GM12878 (cell line): Measurements from ENCODE around the gene FAM193B. TPM values are rescaled to one million over a fixed set of nuclear protein-coding genes. Genes with fewer than 3 reads are reported as not detected.

Experiments
- ATAC-seq: fragments of 200-7000 bp; cut with Tn5 transposase; 3 replicates; pipeline ENCODE4 v1.9.1; 2020; ENCODE audit warnings: mild to moderate bottlenecking, moderate library complexity
- BruUV-seq: library from RNA; stranded (reverse); fragments of 400-500 nt; replicated peaks from 2 replicates; lab custom pipeline; 2021; lab: Mats Ljungman, UMichigan
- CTCF ChIA-PET: fragments of 300-600 bp; sonication (Branson Sonifier 250); formaldehyde crosslinking; extraction: SDS; loops from one replicate; lab custom pipeline; 2021; ENCODE audit warnings: inconsistent platforms; lab: Yijun Ruan, JAX
- POLR2A ChIA-PET: fragments of 350-600 bp; formaldehyde crosslinking; extraction: SDS; loops from one replicate; lab custom pipeline; 2021; ENCODE audit warnings: inconsistent platforms; lab: Charles Lee
- RAD21 ChIA-PET: fragments of 300-600 bp; sonication (Branson Sonifier 250); formaldehyde crosslinking; loops from one replicate; lab custom pipeline; 2023; ENCODE audit warnings: antibody characterized with exemption; ENCODE audit not compliant: unreplicated experiment; lab: Charles Lee
- SMC1A ChIA-PET: fragments of 300-600 bp; sonication (Branson Sonifier 250); formaldehyde crosslinking; loops from one replicate; lab custom pipeline; 2023; ENCODE audit not compliant: unreplicated experiment, uncharacterized antibody; lab: Charles Lee
- DNase-seq: peaks from one replicate; pipeline ENCODE4 v3.0.0-alpha.2; 2011; ENCODE audit warnings: low read depth, low spot score
- FAIRE-seq: peaks from 3 replicates; lab custom pipeline; 2011; peaks lifted over from hg19 to GRCh38; lab: Jason Lieb, UNC
- H2AFZ ChIP-seq: 2 replicates; pipeline ENCODE4 v1.6.0; 2011; ENCODE audit warnings: low read depth, low read length, control low read depth; ENCODE audit not compliant: control insufficient read depth
- H3K27ac ChIP-seq: 2 replicates; pipeline ENCODE4 v1.5.1; 2011; ENCODE audit warnings: control low read depth; ENCODE audit not compliant: control insufficient read depth, insufficient read depth
- H3K27me3 ChIP-seq, 2 experiments: replicated peaks in 1 of 2; 2 replicates each; pipeline versions ENCODE4 v1.6.0 to v1.6.1; 2011; ENCODE audit warnings: low read length in 1 of 2; ENCODE audit not compliant: control insufficient read depth in 2 of 2, insufficient read depth in 2 of 2
- H3K36me3 ChIP-seq, 2 experiments: 2 replicates each; pipeline ENCODE4 v1.5.1; 2011; ENCODE audit warnings: low read length in 1 of 2; ENCODE audit not compliant: control insufficient read depth in 2 of 2, insufficient read depth in 2 of 2
- H3K4me1 ChIP-seq: 2 replicates; pipeline ENCODE4 v1.6.1; 2011; ENCODE audit warnings: mild to moderate bottlenecking, low read length, moderate library complexity, mixed read lengths; ENCODE audit not compliant: control insufficient read depth, insufficient read depth
- H3K4me2 ChIP-seq: 2 replicates; pipeline ENCODE4 v1.6.0; 2011; ENCODE audit warnings: control low read depth; ENCODE audit not compliant: control insufficient read depth, insufficient read depth
- H3K4me3 ChIP-seq: fragments of 200-600 bp; sonication (generic); 2 replicates; pipeline ENCODE4 v1.5.1; 2016
- H3K79me2 ChIP-seq: 2 replicates; pipeline ENCODE4 v1.6.0; 2011; ENCODE audit warnings: low read length; ENCODE audit not compliant: control insufficient read depth, insufficient read depth
- H3K9ac ChIP-seq: 2 replicates; pipeline ENCODE4 v1.8.0; 2011; ENCODE audit warnings: low read length, control low read depth, mixed read lengths; ENCODE audit not compliant: control insufficient read depth, insufficient read depth
- H3K9me3 ChIP-seq: replicated peaks from 3 replicates; pipeline ENCODE4 v1.5.1; 2011; ENCODE audit warnings: mild to moderate bottlenecking, low read length; ENCODE audit not compliant: control insufficient read depth, insufficient read depth
- H4K20me1 ChIP-seq: 2 replicates; pipeline ENCODE4 v1.6.0; 2011; ENCODE audit not compliant: control insufficient read depth, insufficient read depth
- MYB ChIP-seq: fragments of 150-350 bp; IDR thresholded peaks from 2 replicates; pipeline ENCODE4 v1.6.1; 2014; ENCODE audit warnings: mild to moderate bottlenecking, low read depth, low read length, borderline replicate concordance
- NFIC ChIP-seq: IDR thresholded peaks from 2 replicates; pipeline ENCODE4 v1.6.1; 2012; ENCODE audit warnings: low read depth, mild to moderate bottlenecking, inconsistent platforms, low read length, moderate library complexity
- NR2F1 ChIP-seq: fragments of 450-650 bp; conservative IDR thresholded peaks from 2 replicates; pipeline ENCODE4 v1.6.1; 2017; ENCODE audit warnings: mild to moderate bottlenecking
- POLR2AphosphoS2 ChIP-seq: IDR thresholded peaks from 2 replicates; pipeline ENCODE4 v1.6.1; 2011; ENCODE audit warnings: low read depth, mild to moderate bottlenecking, low read length, improper control_type of control experiment, moderate library complexity
- SP1 ChIP-seq: IDR thresholded peaks from one replicate; pipeline ENCODE4 v1.6.1; 2011; ENCODE audit warnings: low read depth, low read length
- SPI1 ChIP-seq: IDR thresholded peaks from 2 replicates; pipeline ENCODE4 v1.6.1; 2011; ENCODE audit warnings: low read depth, mild to moderate bottlenecking, low read length, moderate library complexity, borderline replicate concordance; ENCODE audit not compliant: insufficient read depth
- WGBS: methylation state at CpG from one replicate; pipeline ENCODE4 v1.1.6; 2016; ENCODE audit warnings: low lambda C conversion rate; ENCODE audit not compliant: insufficient replicate concordance, insufficient coverage; ENCODE audit errors: missing lambda C conversion rate; 5-methylcytosine and 5-hydroxymethylcytosine counted together
- in situ Hi-C: fragments of 300-500 bp; cut with MboI; formaldehyde crosslinking; loops from 9 replicates; pipeline ENCODE4 v1.14.3; 2018; ENCODE audit warnings: mixed read lengths
- intact Hi-C: fragments of 100-400 bp; cut with micrococcal nuclease; formaldehyde crosslinking; loops from one replicate; pipeline ENCODE4 v1.14.2; 2022; ENCODE audit not compliant: unreplicated experiment
- polyA plus RNA-seq, 11 experiments: library from polyadenylated mRNA; depleted of rRNA in 4 of 11; unstranded in 6 of 11; stranded (reverse) in 5 of 11; fragments of >200 nt; fragmentation: Nextera tagmentation in 4 of 11; fragmentation: Illumina TruSeq in 1 of 11; extraction: Ambion mirVana in 4 of 11; extraction: Trizol in 1 of 11; gene quantifications; 1 replicate in 1 of 11; 2 replicates in 10 of 11; pipeline versions ENCODE4 v1.2.1 to v1.2.3, GENCODE V29; 2011 to 2016; ENCODE audit warnings: inconsistent platforms in 2 of 11, missing spikeins in 2 of 11, low read depth in 1 of 11
- total RNA-seq, 4 experiments: library from RNA; depleted of rRNA in 3 of 4; stranded (reverse); fragments of >200 nt in 3 of 4; fragmentation: Illumina TruSeq in 1 of 4; extraction: Trizol in 1 of 4; gene quantifications; 2 replicates each; pipeline versions ENCODE4 v1.2.1 to v1.2.3, GENCODE V29; 2013 to 2021

Gene FAM193B
- total and polyA plus RNA-seq, 10 of the 15 experiments (the other 5 are each of a cell fraction or from before 2014, with no cell fraction given): 3.3 to 47.0 (median 25.1) TPM

GRCh38 chr5:177511796-177512675, 42.3 kb downstream of the FAM193B start (continued):
- TF ChIP-seq POLR2AphosphoS2 (no peak), MYB (no peak)

- SMC1A ChIA-PET: interaction anchor here (0.8 to 1.8 kb wide), 4 partner anchors 13 to 122 kb away, joined by 3 to 6 read pairs (median 4); partner anchors contain the start of gene PDLIM7
- CTCF ChIA-PET: interaction anchor here (3.2 to 6.2 kb wide), 4 partner anchors 10 to 56 kb away, joined by 17 to 38 read pairs (median 32); partner anchors contain the start of gene PDLIM7
- peaks cover 17 to 37% of the 10 kb centered on the region in 2 experiments; a peak in 3 of 4 replicates for H3K36me3 ChIP-seq
- intact Hi-C loops (no loop called here), in situ Hi-C loops (no loop called here)
- no peaks in the 10 kb centered on the region for H3K27me3 ChIP-seq
- WGBS: 40% methylated on average over 5 of the region's 5 CpGs
- H2AFZ ChIP-seq: peak overlapping the region; percentile 69; the same call in 1 of the 2 replicates
- DNase-seq (no peak), FAIRE-seq (no peak), ATAC-seq (no peak)
- POLR2A ChIA-PET: interaction anchor here (0.8 to 2.3 kb wide), 5 partner anchors 10 to 81 kb away, joined by 3 to 10 read pairs (median 3); partner anchors contain the start of genes PDLIM7 and TMED9
- BruUV-seq: no TSS peak
- H3K4me2 ChIP-seq: peak overlapping the region; percentile 97
- peak overlapping the region; percentile 90 for H3K9ac ChIP-seq
- peaks cover 51% of the 10 kb centered on the region for H3K79me2 ChIP-seq
- no peaks in the 10 kb centered on the region for H3K9me3 ChIP-seq
- H4K20me1 ChIP-seq: no peaks in the 10 kb centered on the region
- TF ChIP-seq NR2F1 (0 out of 2 replicates have a peak, but pooled peaks have one; percentile 13), SP1 (no peak), SPI1 (no peak), NFIC (no peak)
- RAD21 ChIA-PET: interaction anchor here (1.1 to 1.8 kb wide), 2 partner anchors 56 to 107 kb away, joined by 3 to 8 read pairs; no protein-coding TSS in a partner anchor
- no peak overlapping the region for H3K4me3 ChIP-seq
- peaks cover 49% of the 10 kb centered on the region for H3K4me1 ChIP-seq
- peak overlapping the region; percentile 87 for H3K27ac ChIP-seq
Measured at GRCh38 chr5:177511181-177511580, 43.2 kb downstream of the FAM193B start.
